ENCODE results near the gene CHP2.

GRCh38 chr16:23802776-23803175, 48.0 kb downstream of the CHP2 start:
- TF ChIP-seq POLR2A (IDR thresholded peaks at IDR 0.05; ENCODE audit: extremely low read depth, insufficient read length) (no peak), MYC (IDR thresholded peaks at IDR 0.05; ENCODE audit: low read depth, low read length) (no peak), CTCF (IDR thresholded peaks at IDR 0.05; ENCODE audit: low read depth, low read length) (no peak)
- TF ChIP-seq, protein P1, sequence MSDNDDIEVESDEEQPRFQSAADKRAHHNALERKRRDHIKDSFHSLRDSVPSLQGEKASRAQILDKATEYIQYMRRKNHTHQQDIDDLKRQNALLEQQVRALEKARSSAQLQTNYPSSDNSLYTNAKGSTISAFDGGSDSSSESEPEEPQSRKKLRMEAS (IDR thresholded peaks at IDR 0.05; ENCODE audit: low read depth, low read length): no peak

All from NB4 (cell line).